HepG2 (cell line): Measurements from ENCODE around the gene RRAS. TPM values are rescaled to one million over a fixed set of nuclear protein-coding genes. Genes with fewer than 3 reads are reported as not detected.

ENCODE experiments used
- MLX ChIP-seq: IDR thresholded peaks from 2 replicates; pipeline ENCODE4 v1.6.1; 2016
- NAIF1 ChIP-seq: sonication (generic); formaldehyde crosslinking; IDR thresholded peaks from 2 replicates; pipeline ENCODE4 v1.5.0; 2020; ENCODE audit warnings: mild to moderate bottlenecking, missing genetic modification reagents, borderline replicate concordance
- NCOA5 ChIP-seq: sonication (generic); formaldehyde crosslinking; IDR thresholded peaks from 2 replicates; pipeline ENCODE4 v1.4.0; 2020; ENCODE audit warnings: missing genetic modification reagents
- NR3C1 ChIP-seq: sonication (generic); formaldehyde crosslinking; IDR thresholded peaks from 2 replicates; pipeline ENCODE4 v1.4.0; 2020; ENCODE audit warnings: missing genetic modification reagents
- SATB2 ChIP-seq: sonication (generic); formaldehyde crosslinking; IDR thresholded peaks from 2 replicates; pipeline ENCODE4 v1.5.0; 2020; ENCODE audit warnings: missing genetic modification reagents
- SNAPC4 ChIP-seq: sonication (generic); formaldehyde crosslinking; IDR thresholded peaks from 2 replicates; pipeline ENCODE4 v1.4.0; 2020; ENCODE audit warnings: mild to moderate bottlenecking, missing genetic modification reagents
- SP2 ChIP-seq: sonication (generic); formaldehyde crosslinking; IDR thresholded peaks from 2 replicates; pipeline ENCODE4 v1.5.1; 2020; ENCODE audit warnings: mild to moderate bottlenecking, missing genetic modification reagents
- TERF1 ChIP-seq: sonication (generic); formaldehyde crosslinking; IDR thresholded peaks from 2 replicates; pipeline ENCODE4 v1.8.0; 2022; ENCODE audit warnings: mild to moderate bottlenecking, missing genetic modification reagents, moderate library complexity
- U2AF2 ChIP-seq: fragments of 200-400 bp; formaldehyde crosslinking; IDR thresholded peaks from 2 replicates; pipeline ENCODE4 v1.6.1; 2017; ENCODE audit warnings: low read depth, mild to moderate bottlenecking, low read length
- ZBTB20 ChIP-seq: sonication (generic); formaldehyde crosslinking; IDR thresholded peaks from 2 replicates; pipeline ENCODE4 v1.8.1; 2023; ENCODE audit warnings: missing genetic modification reagents, low read depth, mild to moderate bottlenecking, borderline replicate concordance
- ZNF10 ChIP-seq: sonication (generic); formaldehyde crosslinking; IDR thresholded peaks from 2 replicates; pipeline ENCODE4 v1.4.0; 2020; ENCODE audit warnings: mild to moderate bottlenecking, low read depth, missing genetic modification reagents, borderline replicate concordance
- ZNF124 ChIP-seq: sonication (generic); formaldehyde crosslinking; IDR thresholded peaks from 2 replicates; pipeline ENCODE4 v1.4.0; 2020; ENCODE audit warnings: missing genetic modification reagents
- ZNF263 ChIP-seq: sonication (generic); formaldehyde crosslinking; IDR thresholded peaks from 2 replicates; pipeline ENCODE4 v1.4.0; 2020; ENCODE audit warnings: missing genetic modification reagents
- ZNF274 ChIP-seq: sonication (generic); formaldehyde crosslinking; IDR thresholded peaks from 2 replicates; pipeline ENCODE4 v1.5.1; 2020; ENCODE audit warnings: mild to moderate bottlenecking, missing genetic modification reagents
- ZNF3 ChIP-seq: IDR thresholded peaks from 2 replicates; pipeline ENCODE4 v1.7.0; 2017; ENCODE audit warnings: inconsistent platforms
- ZNF430 ChIP-seq: sonication (generic); formaldehyde crosslinking; IDR thresholded peaks from 2 replicates; pipeline ENCODE4 v1.9.0; 2021; ENCODE audit warnings: mild to moderate bottlenecking, missing genetic modification reagents
- ZNF503 ChIP-seq: sonication (generic); formaldehyde crosslinking; IDR thresholded peaks from 2 replicates; pipeline ENCODE4 v1.4.0; 2020; ENCODE audit warnings: missing genetic modification reagents
- ZNF580 ChIP-seq: IDR thresholded peaks from 2 replicates; pipeline ENCODE4 v1.6.1; 2016; ENCODE audit warnings: low read depth, borderline replicate concordance
- ZNF597 ChIP-seq: sonication (generic); formaldehyde crosslinking; IDR thresholded peaks from 2 replicates; pipeline ENCODE4 v1.5.0; 2020; ENCODE audit warnings: missing genetic modification reagents
- ZZZ3 ChIP-seq: sonication (generic); formaldehyde crosslinking; IDR thresholded peaks from 2 replicates; pipeline ENCODE4 v1.4.0; 2020; ENCODE audit warnings: missing genetic modification reagents, mild to moderate bottlenecking, borderline replicate concordance
- polyA plus RNA-seq, 8 experiments: library from polyadenylated mRNA; depleted of rRNA in 3 of 8; stranded (reverse) in 7 of 8; unstranded in 1 of 8; fragments of >200 nt; fragmentation: Illumina TruSeq in 4 of 8; extraction: Trizol in 4 of 8; gene quantifications; 2 replicates each; pipeline versions ENCODE4 v1.2.1 to v1.2.3, GENCODE V29; 2011 to 2016; ENCODE audit warnings: low read depth in 4 of 8, missing spikeins in 1 of 8, mixed read lengths in 1 of 8; ENCODE audit not compliant: insufficient read depth in 1 of 8
- total RNA-seq, 5 experiments: library from RNA; depleted of rRNA; stranded (reverse); fragments of >200 nt; fragmentation: Illumina TruSeq; extraction: Trizol; gene quantifications; 2 replicates each; pipeline ENCODE4 v1.2.3, GENCODE V29; 2016; ENCODE audit warnings: low read depth in 1 of 5

RRAS gene
- total and polyA plus RNA-seq, 2 of the 13 experiments (the other 11 are each of a cell fraction or from before 2014, with no cell fraction given): 1.5 to 12.0 TPM

- no peak for TF ChIP-seq ZNF263 (CRISPR knock-in tag)
- TF ChIP-seq NAIF1 (CRISPR knock-in tag): no peak
- TF ChIP-seq MLX (CRISPR knock-in tag): no peak
- TF ChIP-seq NR3C1: no peak
- no peak for TF ChIP-seq ZNF430 (CRISPR knock-in tag)
- TF ChIP-seq ZNF124: no peak
- TF ChIP-seq ZZZ3 (CRISPR knock-in tag): no peak
- no peak for TF ChIP-seq ZNF597 (CRISPR knock-in tag)
- no peak for TF ChIP-seq SATB2 (CRISPR knock-in tag)
- TF ChIP-seq ZNF503 (CRISPR knock-in tag): no peak
- no peak for TF ChIP-seq NCOA5 (CRISPR knock-in tag)
- TF ChIP-seq TERF1: no peak
- no peak for TF ChIP-seq SP2 (CRISPR knock-in tag)
- TF ChIP-seq ZNF10 (CRISPR knock-in tag): no peak
- TF ChIP-seq ZNF580 (CRISPR knock-in tag): no peak
- TF ChIP-seq ZNF274 (CRISPR knock-in tag): no peak
- TF ChIP-seq ZBTB20 (CRISPR knock-in tag): no peak
- TF ChIP-seq U2AF2: no peak
- no peak for TF ChIP-seq ZNF3 (CRISPR knock-in tag)
- TF ChIP-seq SNAPC4 (CRISPR knock-in tag): no peak
Observed at GRCh38 chr19:49680421-49681351, 40.7 kb upstream of the RRAS start (continued).
